B cell (primary cell): Measurements from ENCODE around the gene ZNF81. TPM values are rescaled to one million over a fixed set of nuclear protein-coding genes. Genes with fewer than 3 reads are reported as not detected.
"Not testable (repeated sequence)": the region's sequence is repeated elsewhere in the genome, so short reads cannot be mapped to it uniquely, and the experiment has no call there.

Experiments used
- ATAC-seq: fragments of 200-7000 bp; cut with Tn5 transposase; one replicate; pipeline ENCODE4 v1.10.0; 2021; ENCODE audit warnings: low read depth, mild to moderate bottlenecking, moderate number of reproducible peaks, moderate library complexity
- CTCF ChIA-PET: fragments of 350-600 bp; sonication (Branson Sonifier 250); formaldehyde crosslinking; loops from one replicate; lab custom pipeline; 2021; ENCODE audit warnings: antibody characterized with exemption, inconsistent platforms; lab: Charles Lee
- POLR2A ChIA-PET: fragments of 350-600 bp; sonication (Branson Sonifier 250); formaldehyde crosslinking; loops from one replicate; lab custom pipeline; 2021; ENCODE audit warnings: antibody characterized with exemption; lab: Charles Lee
- DNase-seq: peaks from one replicate; pipeline ENCODE4 v3.0.0; 2013
- H2AFZ ChIP-seq: 2 replicates; pipeline ENCODE4 v1.6.1; 2012; ENCODE audit warnings: mild to moderate bottlenecking, low read depth, low read length; ENCODE audit not compliant: insufficient read depth, poor library complexity, severe bottlenecking
- H3K27ac ChIP-seq, 2 donors: 1 replicate in 1 of 2; 2 replicates in 1 of 2; pipeline ENCODE4 v1.5.1; 2012 to 2013; ENCODE audit warnings: low read length in 2 of 2, mild to moderate bottlenecking in 2 of 2, moderate library complexity in 1 of 2
- H3K27me3 ChIP-seq, 4 experiments: fragments of 200-600 bp in 1 of 4; sonication (generic) in 1 of 4; replicated peaks in 1 of 4; 1 replicate in 2 of 4; 2 replicates in 2 of 4; pipeline versions ENCODE4 v1.6.1 to v1.7.0; 2013 to 2016; ENCODE audit warnings: low read length in 3 of 4, mild to moderate bottlenecking in 2 of 4, mixed read lengths in 1 of 4, moderate library complexity in 1 of 4; ENCODE audit not compliant: insufficient read depth in 4 of 4, control insufficient read depth in 3 of 4; ENCODE audit errors: control extremely low read depth in 1 of 4
- H3K36me3 ChIP-seq, 2 experiments: replicated peaks in 1 of 2; 1 replicate in 1 of 2; 2 replicates in 1 of 2; pipeline versions ENCODE4 v1.6.1 to v1.7.1; 2013; ENCODE audit warnings: low read length in 1 of 2; ENCODE audit not compliant: insufficient read depth in 2 of 2, control insufficient read depth in 1 of 2; ENCODE audit errors: control extremely low read depth in 1 of 2, extremely low read depth in 1 of 2
- H3K4me1 ChIP-seq, 2 donors: fragments of 200-600 bp in 1 of 2; sonication (generic) in 1 of 2; 1 replicate in 1 of 2; 2 replicates in 1 of 2; pipeline versions ENCODE4 v1.5.1 to v1.6.1; 2013 to 2017; ENCODE audit warnings: low read length in 2 of 2; ENCODE audit not compliant: control insufficient read depth in 2 of 2, insufficient read depth in 2 of 2
- H3K4me2 ChIP-seq: replicated peaks from 2 replicates; pipeline ENCODE3; 2012; ENCODE audit warnings: mild to moderate bottlenecking, low read depth, low read length; ENCODE audit not compliant: poor library complexity, severe bottlenecking
- H3K4me3 ChIP-seq, 5 experiments: fragments of 200-600 bp in 1 of 5; sonication (generic) in 1 of 5; 1 replicate in 3 of 5; 2 replicates in 2 of 5; pipeline versions ENCODE4 v1.5.1 to v1.7.0; 2011 to 2016; ENCODE audit warnings: low read length in 4 of 5, mild to moderate bottlenecking in 4 of 5, low read depth in 2 of 5, control low read depth in 1 of 5, moderate library complexity in 1 of 5; ENCODE audit not compliant: insufficient read depth in 1 of 5; ENCODE audit errors: control extremely low read depth in 1 of 5, extremely low read depth in 1 of 5
- H3K79me2 ChIP-seq: fragments of 200-600 bp; sonication (generic); one replicate; pipeline ENCODE4 v1.6.0; 2016; ENCODE audit warnings: low read length; ENCODE audit not compliant: control insufficient read depth, insufficient read depth
- H3K9ac ChIP-seq: fragments of 200-600 bp; sonication (generic); 2 replicates; pipeline ENCODE4 v1.6.1; 2017; ENCODE audit warnings: mild to moderate bottlenecking, low read length, moderate library complexity
- H3K9me3 ChIP-seq, 3 donors: one replicate each; pipeline versions ENCODE4 v1.6.1 to v1.7.1; 2013; ENCODE audit warnings: low read length in 2 of 3; ENCODE audit not compliant: control insufficient read depth in 2 of 3, insufficient read depth in 1 of 3; ENCODE audit errors: control extremely low read depth in 1 of 3
- H4K20me1 ChIP-seq: 2 replicates; pipeline ENCODE4 v1.6.0; 2012; ENCODE audit warnings: mild to moderate bottlenecking, low read length; ENCODE audit not compliant: insufficient read depth, control insufficient read depth, poor library complexity, severe bottlenecking
- H3K27ac Mint-ChIP-seq: one replicate; pipeline ENCODE4 v1.8.0; 2021; ENCODE audit warnings: mixed read lengths
- H3K27me3 Mint-ChIP-seq: one replicate; pipeline ENCODE4 v1.8.0; 2021; ENCODE audit warnings: mixed read lengths
- H3K4me1 Mint-ChIP-seq: one replicate; pipeline ENCODE4 v1.8.0; 2021; ENCODE audit warnings: mixed read lengths
- H3K4me3 Mint-ChIP-seq: one replicate; pipeline ENCODE4 v1.8.0; 2021; ENCODE audit warnings: mixed read lengths
- H3K9me3 Mint-ChIP-seq: one replicate; pipeline ENCODE4 v1.8.0; 2022; ENCODE audit warnings: mixed read lengths; ENCODE audit not compliant: insufficient read depth
- EZH2 ChIP-seq: IDR thresholded peaks from 2 replicates; pipeline ENCODE4 v1.6.1; 2012; ENCODE audit warnings: borderline replicate concordance, low read depth, mild to moderate bottlenecking, moderate library complexity, low read length; ENCODE audit not compliant: insufficient read depth, poor library complexity, severe bottlenecking
- WGBS: methylation state at CpG from one replicate; pipeline ENCODE4 v1.1.5; 2013; ENCODE audit warnings: missing lambda C conversion rate; ENCODE audit not compliant: insufficient coverage; 5-methylcytosine and 5-hydroxymethylcytosine counted together
- intact Hi-C: fragments of 100-400 bp; cut with micrococcal nuclease; formaldehyde crosslinking; loops from one replicate; pipeline ENCODE4 v1.10.0; 2022
- polyA plus RNA-seq: library from polyadenylated mRNA; depleted of rRNA; stranded (reverse); fragments of >200 nt; gene quantifications from 2 replicates; pipeline ENCODE4 v1.2.3, GENCODE V29; 2012
- total RNA-seq, 2 donors: library from RNA; stranded (reverse); fragments of 120-200 nt in 1 of 2; gene quantifications; 1 replicate in 1 of 2; 2 replicates in 1 of 2; pipeline versions ENCODE4 v1.2.3 to v1.2.4, GENCODE V29; 2013 to 2022
- TF ChIP-seq, protein P1 (sequence below): fragments of 200-600 bp; IDR thresholded peaks from one replicate; pipeline ENCODE4 v1.8.0; 2022; ENCODE audit warnings: antibody characterized with exemption, mild to moderate bottlenecking

Gene ZNF81
- total and polyA plus RNA-seq, 2 donors (not counting 1 experiment from before 2014, with no cell fraction given) = 3.5 to 17.7 TPM

DNA sequence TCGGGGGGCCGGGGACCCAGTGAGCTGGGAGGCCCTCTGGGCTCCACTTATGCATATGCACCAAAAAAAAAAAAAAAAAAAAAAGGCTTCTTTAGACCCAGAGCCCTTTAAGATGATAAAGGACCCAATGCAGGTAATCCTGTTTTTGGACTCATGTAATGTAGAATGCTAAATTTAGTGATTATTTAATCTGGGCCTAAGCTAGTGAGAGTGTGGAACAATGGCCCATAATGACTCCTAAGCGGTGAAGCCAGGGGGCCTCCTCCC is 29.5 kb upstream of the ZNF81 start:
- H3K4me3 Mint-ChIP-seq, ATAC-seq, H4K20me1 ChIP-seq: not testable (repeated sequence)

DNA sequence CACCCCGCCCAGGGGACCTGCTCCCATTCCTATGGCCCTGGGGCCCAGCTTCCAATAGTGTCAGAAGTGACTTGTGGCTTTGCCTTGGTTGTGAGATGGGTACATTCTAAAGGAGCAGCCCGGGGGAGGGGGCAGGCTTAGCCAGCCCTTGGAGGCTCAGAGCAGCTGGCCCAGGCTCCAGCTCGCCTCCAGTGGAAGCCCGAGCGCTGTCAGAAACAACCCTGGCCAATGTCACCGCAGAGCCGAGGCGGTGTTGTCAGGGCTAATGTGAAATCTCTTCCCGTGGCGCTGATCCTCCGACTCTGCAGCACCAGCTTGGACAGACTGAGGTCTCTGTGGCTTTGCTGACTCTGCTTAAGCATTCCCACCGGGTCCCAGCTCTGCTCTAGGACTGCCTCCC is 29.2 kb upstream of the ZNF81 start:
- ChIA-PET POLR2A (no interaction called here), CTCF (interaction anchor here (0.7 kb wide), 1 partner anchor 84 kb away, joined by 3 read pairs; no protein-coding TSS in a partner anchor)
- no peaks in the 10 kb centered on the region for H3K9me3 Mint-ChIP-seq
- DNase-seq (no peak), ATAC-seq (no peak)
- Histone ChIP-seq H4K20me1 (no peaks in the 10 kb centered on the region), H3K4me1 (no peaks in the 10 kb centered on the region), H3K79me2 (no peaks in the 10 kb centered on the region), H2AFZ (no peak overlapping the region), H3K36me3 (no peaks in the 10 kb centered on the region), H3K27me3 (no peaks in the 10 kb centered on the region), H3K9me3 (no peaks in the 10 kb centered on the region), H3K4me2 (no peak overlapping the region), H3K27ac (no peak overlapping the region), H3K4me3 (no peak overlapping the region), H3K9ac (no peak overlapping the region)
- H3K27ac Mint-ChIP-seq = no peak overlapping the region
- no peaks in the 10 kb centered on the region for H3K27me3 Mint-ChIP-seq
- intact Hi-C loops = no loop called here
- 95% methylated on average over 9 of the region's 12 CpGs for WGBS
- H3K4me1 Mint-ChIP-seq = peaks cover 6% of the 10 kb centered on the region
- TF ChIP-seq, protein P1, sequence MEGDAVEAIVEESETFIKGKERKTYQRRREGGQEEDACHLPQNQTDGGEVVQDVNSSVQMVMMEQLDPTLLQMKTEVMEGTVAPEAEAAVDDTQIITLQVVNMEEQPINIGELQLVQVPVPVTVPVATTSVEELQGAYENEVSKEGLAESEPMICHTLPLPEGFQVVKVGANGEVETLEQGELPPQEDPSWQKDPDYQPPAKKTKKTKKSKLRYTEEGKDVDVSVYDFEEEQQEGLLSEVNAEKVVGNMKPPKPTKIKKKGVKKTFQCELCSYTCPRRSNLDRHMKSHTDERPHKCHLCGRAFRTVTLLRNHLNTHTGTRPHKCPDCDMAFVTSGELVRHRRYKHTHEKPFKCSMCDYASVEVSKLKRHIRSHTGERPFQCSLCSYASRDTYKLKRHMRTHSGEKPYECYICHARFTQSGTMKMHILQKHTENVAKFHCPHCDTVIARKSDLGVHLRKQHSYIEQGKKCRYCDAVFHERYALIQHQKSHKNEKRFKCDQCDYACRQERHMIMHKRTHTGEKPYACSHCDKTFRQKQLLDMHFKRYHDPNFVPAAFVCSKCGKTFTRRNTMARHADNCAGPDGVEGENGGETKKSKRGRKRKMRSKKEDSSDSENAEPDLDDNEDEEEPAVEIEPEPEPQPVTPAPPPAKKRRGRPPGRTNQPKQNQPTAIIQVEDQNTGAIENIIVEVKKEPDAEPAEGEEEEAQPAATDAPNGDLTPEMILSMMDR = no peak
- no peak for TF ChIP-seq EZH2
- no peak overlapping the region for H3K4me3 Mint-ChIP-seq

More for the DNA sequence above, 29.5 kb upstream of the ZNF81 start:
- WGBS = 100% methylated on average over 1 of the region's 3 CpGs
- POLR2A ChIA-PET, H3K9me3 Mint-ChIP-seq, H3K4me1 Mint-ChIP-seq, H3K79me2 ChIP-seq, H3K27ac ChIP-seq, H3K9ac ChIP-seq, H3K27me3 ChIP-seq, H3K4me2 ChIP-seq, H2AFZ ChIP-seq, H3K9me3 ChIP-seq, H3K36me3 ChIP-seq, H3K4me3 ChIP-seq, H3K27me3 Mint-ChIP-seq, H3K27ac Mint-ChIP-seq, intact Hi-C loops, DNase-seq, H3K4me1 ChIP-seq: not testable (repeated sequence)
- CTCF ChIA-PET = interaction anchor here (0.7 kb wide), 1 partner anchor 84 kb away, joined by 3 read pairs; no protein-coding TSS in a partner anchor
